HuH-7.5 (cell line): ENCODE data around the gene HEATR5A.
"Not testable (repeated sequence)": the region's sequence is repeated elsewhere in the genome, so short reads cannot be mapped to it uniquely, and the experiment has no call there.

Source experiments
- DNase-seq: peaks from one replicate; pipeline ENCODE4 v3.0.0; 2011; ENCODE audit warnings: low spot score

The HEATR5A gene

DNA sequence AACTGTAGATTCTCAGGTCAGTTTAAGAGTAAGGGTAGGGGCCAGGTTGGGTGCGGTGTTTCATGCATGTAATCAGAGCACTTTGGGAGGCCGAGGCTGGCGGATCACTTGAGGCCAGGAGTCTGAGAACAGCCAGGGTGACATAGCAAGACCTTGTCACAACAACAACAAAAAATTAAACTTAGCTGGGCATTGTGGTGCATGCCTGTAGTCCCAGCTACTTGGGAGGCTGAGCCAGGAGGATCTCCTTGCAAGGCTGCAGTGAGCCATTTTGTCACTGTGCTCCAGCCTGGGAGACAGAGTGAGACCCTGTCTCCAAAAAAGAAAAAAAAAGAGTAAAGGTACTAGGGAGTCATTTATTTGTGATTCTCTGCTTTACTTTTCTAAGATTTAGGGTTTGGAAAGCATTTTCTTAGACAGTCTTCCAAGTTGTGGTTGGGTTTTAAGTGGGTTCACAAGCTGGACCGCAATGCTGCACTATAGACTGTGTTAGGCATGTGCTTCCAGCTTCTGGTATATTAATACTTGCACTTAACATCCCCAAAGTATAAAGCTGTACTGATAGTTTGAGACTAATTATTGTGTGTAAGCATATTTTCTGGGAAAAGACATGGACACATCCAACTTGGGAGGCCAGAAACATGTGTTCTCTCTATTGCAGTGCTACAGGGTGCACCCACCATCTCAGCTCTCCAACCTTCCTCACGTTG, 163.7 kb downstream of the HEATR5A start:
- DNase-seq, result no peak

DNA sequence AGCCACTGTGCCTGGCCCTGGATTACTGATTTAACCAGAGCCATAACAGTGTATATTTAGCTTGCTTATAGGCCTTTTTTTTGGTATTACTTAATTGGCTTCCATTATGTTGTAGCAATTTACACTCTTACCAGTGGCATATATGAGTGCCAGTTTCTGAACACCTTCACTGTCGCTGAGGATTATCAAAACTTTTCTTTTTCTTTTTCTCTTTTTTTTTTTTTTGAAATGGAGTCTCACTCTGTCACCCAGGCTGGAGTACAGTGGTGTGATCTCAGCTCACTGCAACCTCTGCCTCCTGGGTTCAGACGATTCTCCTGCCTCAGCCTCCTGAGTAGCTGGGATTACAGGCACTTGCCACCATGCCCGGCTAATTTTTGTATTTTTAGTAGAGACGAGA, 164.4 kb downstream of the HEATR5A start:
- not testable (repeated sequence) for DNase-seq

GRCh38 chr14:31255286-31255685, 165.1 kb downstream of the HEATR5A start:
- no peak for DNase-seq

GRCh38 chr14:31253746-31254471, 166.4 kb downstream of the HEATR5A start:
- no peak for DNase-seq

GRCh38 chr14:31252865-31253264, 167.5 kb downstream of the HEATR5A start:
- DNase-seq, result no peak

GRCh38 chr14:31251028-31251958, 169.1 kb downstream of the HEATR5A start:
- DNase-seq, result no peak

DNA sequence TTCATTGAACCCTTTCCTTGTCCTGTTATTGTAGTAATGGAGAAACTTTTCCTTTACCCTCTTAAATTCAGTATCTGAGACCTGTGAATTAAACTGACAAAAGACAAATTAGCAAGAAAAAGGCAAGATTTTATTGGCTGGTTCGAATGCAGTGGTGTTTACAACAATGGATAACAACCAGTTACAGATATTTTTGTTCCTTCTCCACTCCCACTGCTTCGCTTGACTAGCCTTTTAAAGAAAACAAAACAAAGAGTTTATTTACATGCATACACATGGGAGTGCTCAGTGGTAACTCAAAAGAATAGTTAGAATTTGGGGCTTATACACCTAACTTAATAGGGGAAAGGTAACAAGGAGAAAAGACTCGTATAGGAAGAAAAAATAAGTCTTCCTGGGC, 175.7 kb downstream of the HEATR5A start:
- no peak for DNase-seq

DNA sequence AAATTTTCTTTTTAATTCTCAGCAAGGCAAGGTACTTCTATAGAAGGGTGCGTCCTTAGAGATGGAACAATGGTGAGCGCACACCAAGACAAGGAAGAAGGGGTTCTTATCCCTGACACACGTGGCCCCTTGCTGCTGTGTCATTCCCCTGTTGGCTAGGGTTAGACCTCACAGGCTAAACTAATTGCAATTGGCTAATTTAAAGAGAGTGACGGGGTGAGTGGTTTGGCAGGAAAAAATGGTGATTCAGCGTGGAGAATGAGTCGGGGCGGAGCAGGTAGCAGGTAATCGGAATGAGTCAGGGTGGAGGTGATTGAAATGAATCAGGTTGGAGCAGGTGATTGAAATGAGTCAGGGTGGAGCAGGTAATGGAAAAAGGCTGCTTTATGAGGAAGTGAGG, 176.5 kb downstream of the HEATR5A start:
- DNase-seq, result no peak

DNA sequence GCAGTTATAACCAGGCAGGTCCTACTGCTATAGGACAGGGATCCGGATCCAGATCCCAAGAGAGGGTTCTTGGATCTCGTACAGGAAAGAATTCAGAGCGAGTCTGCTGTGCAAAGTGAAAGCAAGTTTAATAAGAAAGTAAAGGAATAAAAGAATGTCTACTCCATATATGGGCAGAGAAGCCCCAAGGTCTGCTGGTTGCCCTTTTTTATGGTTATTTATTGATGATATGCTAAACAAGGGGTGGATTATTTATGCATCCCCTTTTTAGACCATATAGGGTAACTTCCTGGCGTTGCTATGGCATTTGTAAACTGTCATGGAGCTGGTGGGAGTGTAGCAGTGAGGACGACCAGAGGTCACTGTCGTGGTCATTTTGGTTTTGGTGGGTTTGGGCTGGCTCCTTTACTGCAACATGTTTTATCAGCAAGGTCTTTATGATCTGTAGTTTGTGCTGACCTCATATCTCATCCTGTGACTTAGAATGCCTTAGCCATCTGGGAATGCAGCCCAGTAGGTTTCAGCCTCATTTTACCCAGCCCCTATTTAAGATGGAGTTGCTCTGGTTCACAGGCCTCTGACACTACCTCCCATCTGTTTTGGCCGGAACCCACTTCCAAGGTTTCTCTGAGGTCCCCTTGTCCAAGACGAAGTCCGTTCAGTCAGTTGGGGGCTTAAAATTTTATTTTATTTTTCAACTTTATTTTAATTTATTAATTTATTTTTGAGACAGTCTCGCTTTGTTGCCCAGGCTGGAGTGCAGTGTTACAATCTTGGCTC, 178.0 kb downstream of the HEATR5A start:
- DNase-seq, result not testable (repeated sequence)
